Spleen (tissue), 13 donors: Measurements from ENCODE around the gene PAXX. TPM values are rescaled to one million over a fixed set of nuclear protein-coding genes. Genes with fewer than 3 reads are reported as not detected.

Experiments used
- DNase-seq: peaks from one replicate; pipeline ENCODE4 v3.0.0-alpha.2; 2020
- H3K27ac ChIP-seq, 8 donors: fragments of 200-600 bp; sonication (generic) in 7 of 8; 1 replicate in 4 of 8; 2 replicates in 4 of 8; pipeline versions ENCODE4 v1.5.0 to v1.8.0; 2016 to 2021; ENCODE audit warnings: inconsistent platforms in 4 of 8, mild to moderate bottlenecking in 4 of 8, moderate library complexity in 1 of 8
- H3K27me3 ChIP-seq, 7 donors: fragments of 200-600 bp; sonication (generic) in 6 of 7; replicated peaks in 1 of 7; 1 replicate in 4 of 7; 2 replicates in 3 of 7; pipeline versions ENCODE4 v1.5.0 to v1.8.0; 2016 to 2021; ENCODE audit warnings: inconsistent platforms in 3 of 7, mild to moderate bottlenecking in 1 of 7
- H3K36me3 ChIP-seq, 6 donors: fragments of 200-600 bp; sonication (generic) in 5 of 6; 1 replicate in 4 of 6; 2 replicates in 2 of 6; pipeline versions ENCODE4 v1.5.0 to v1.8.0; 2016 to 2021; ENCODE audit warnings: inconsistent platforms in 2 of 6
- H3K4me1 ChIP-seq, 6 donors: fragments of 200-600 bp; sonication (generic) in 5 of 6; 1 replicate in 3 of 6; 2 replicates in 3 of 6; pipeline versions ENCODE4 v1.5.0 to v1.8.0; 2016 to 2021; ENCODE audit warnings: inconsistent platforms in 3 of 6
- H3K4me3 ChIP-seq, 8 donors: fragments of 200-600 bp; sonication (generic) in 7 of 8; 1 replicate in 4 of 8; 2 replicates in 4 of 8; pipeline versions ENCODE4 v1.5.0 to v1.8.0; 2016 to 2021; ENCODE audit warnings: inconsistent platforms in 4 of 8, mild to moderate bottlenecking in 4 of 8, moderate library complexity in 2 of 8
- H3K9me3 ChIP-seq, 8 donors: fragments of 200-600 bp; sonication (generic) in 7 of 8; 1 replicate in 4 of 8; 2 replicates in 4 of 8; pipeline versions ENCODE4 v1.5.0 to v1.8.0; 2016 to 2021; ENCODE audit warnings: inconsistent platforms in 4 of 8
- CTCF ChIP-seq, 11 experiments: fragments of 200-600 bp in 7 of 11; fragments of 450-650 bp in 4 of 11; sonication (generic) in 4 of 11; IDR thresholded peaks in 8 of 11; conservative IDR thresholded peaks in 3 of 11; 1 replicate in 7 of 11; 2 replicates in 4 of 11; pipeline versions ENCODE4 v1.4.0 to v1.8.0; 2016 to 2021; ENCODE audit warnings: antibody characterized with exemption in 11 of 11, inconsistent platforms in 4 of 11, mild to moderate bottlenecking in 1 of 11
- POLR2A ChIP-seq, 3 donors: fragments of 450-650 bp; IDR thresholded peaks; one replicate each; pipeline ENCODE4 v1.5.1; 2017; ENCODE audit warnings: antibody characterized with exemption in 3 of 3, mild to moderate bottlenecking in 1 of 3
- POLR2AphosphoS5 ChIP-seq, 3 donors: sonication (generic); formaldehyde crosslinking; IDR thresholded peaks; one replicate each; pipeline ENCODE4 v1.5.1; 2017; ENCODE audit warnings: antibody characterized with exemption in 3 of 3
- WGBS, 5 donors: extraction: QIAGEN DNeasy Blood & Tissue Kit in 3 of 5; methylation state at CpG; one replicate each; pipeline versions ENCODE4 v1.1.5 to v1.1.7; 2013 to 2018; 5-methylcytosine and 5-hydroxymethylcytosine counted together
- intact Hi-C: fragments of 100-400 bp; cut with DNase I; formaldehyde crosslinking; loops from one replicate; pipeline ENCODE4 v1.15.0; 2023; ENCODE audit warnings: low total_unique reads
- long read RNA-seq, 2 donors: transcript quantifications; one replicate each; lab custom pipeline, GENCODE V29; 2026
- polyA plus RNA-seq, 3 donors: library from polyadenylated mRNA; stranded (reverse); fragments of 200-250 nt; gene quantifications; one replicate each; pipeline ENCODE4 v1.2.1, GENCODE V29; 2013
- total RNA-seq, 7 donors: library from RNA; depleted of rRNA in 3 of 7; stranded (reverse); fragments of >200 nt in 3 of 7; fragmentation: NEBNext Ultra II Directional in 4 of 7; extraction: Animal tissue kit (Norgen Biotek cat#: 25700) in 4 of 7; gene quantifications; one replicate each; pipeline versions ENCODE4 v1.1.0 to v1.2.1, GENCODE V29; 2016 to 2021
- donor health status: healthy with polysubstance abuse.
- donor health status: DM: no; HTN: no; CAD: no; lungs with moderate emphysema.
- donor health status: DM: no; HTN: no; CAD: no.
- donor health status: Bipolar disorder and iron deficiency.
- donor health status: healthy.
- donor health status: DM: no; HTN: no; CAD: no.
- donor health status: DM: yes; HTN: yes; CAD: no.

The PAXX gene
- total RNA-seq (10 to 100 TPM; 51.3 to 72.9 (median 63.9) TPM), polyA plus RNA-seq (100 to 1,000 TPM; 168 to 264 (median 261) TPM)
- long read RNA-seq, donor 1, transcript PAXX-201 (7 exons, 812 nt), result major isoform, 17 of 32 reads
- long read RNA-seq, donor 1, partial matches to known transcripts, result 9 of 32 reads
- long read RNA-seq, donor 1, other reads (novel, unspliced or antisense), result 0 of 32 reads
- long read RNA-seq, donor 2, transcript PAXX-208 (5 exons, 1,077 nt), result minor isoform, 7 of 25 reads
- long read RNA-seq, donor 2, transcript PAXX-201 (7 exons, 812 nt), result major isoform, 15 of 25 reads
- long read RNA-seq, donor 2, partial matches to known transcripts, result 0 of 25 reads
- long read RNA-seq, donor 2, other reads (novel, unspliced or antisense), result 0 of 25 reads

- Histone ChIP-seq H3K27me3 (peaks cover 0 to 30% (median 0%) of the 10 kb centered on the region in 7 donors), H3K4me1 (peaks cover 26 to 61% (median 57%) of the 10 kb centered on the region in 6 donors), H3K27ac (peak within 1 kb of the TSS; percentile 87 to 94 (median 92)), H3K36me3 (peaks cover 0 to 21% (median 4%) of the 10 kb centered on the region in 6 donors), H3K4me3 (peak within 1 kb of the TSS; percentile 50 to 96 (median 78)), H3K9me3 (no peaks in the 10 kb centered on the region)
- TF ChIP-seq CTCF (IDR thresholded peaks at IDR 0.05 in 8 of 11, conservative IDR thresholded peaks at IDR 0.05 in 3 of 11) (no peak), POLR2A (IDR thresholded peaks at IDR 0.05) (peak in 1 of 3 donors; percentile 46), POLR2AphosphoS5 (IDR thresholded peaks at IDR 0.05) (peak; percentile 84 to 86 (median 86))
- 1 to 2% (median 1%) methylated on average over 37 to 92 of the region's 92 CpGs for WGBS, 5 donors
- peak; percentile 99 for DNase-seq
- intact Hi-C loops, result no loop called here
Measured at GRCh38 chr9:136991993-136992818, at the start of gene PAXX. Gene PAXX, plus strand, starts transcription at chr9:136992422. Its CDS starts 22 bp downstream, at chr9:136992444.

GRCh38 chr9:136942881-136943230 lies 49.4 kb upstream of the PAXX start:
- peak overlapping the region in 6 of 8 donors; percentile 77 to 93 (median 88) for H3K4me3 ChIP-seq
- H3K27ac ChIP-seq, result peak overlapping the region in 4 of 8 donors; percentile 94 to 97 (median 96)
- peaks cover 7 to 48% (median 39%) of the 10 kb centered on the region in 6 donors for H3K36me3 ChIP-seq
- TF ChIP-seq POLR2A (IDR thresholded peaks at IDR 0.05), result no peak
- TF ChIP-seq POLR2AphosphoS5 (IDR thresholded peaks at IDR 0.05), result peak in 1 of 3 donors; percentile 1
- TF ChIP-seq CTCF (IDR thresholded peaks at IDR 0.05 in 8 of 11, conservative IDR thresholded peaks at IDR 0.05 in 3 of 11), result no peak
- H3K9me3 ChIP-seq, result no peaks in the 10 kb centered on the region
- H3K27me3 ChIP-seq, result no peaks in the 10 kb centered on the region
- no peak for DNase-seq
- peaks cover 24 to 93% (median 71%) of the 10 kb centered on the region in 6 donors for H3K4me1 ChIP-seq
- WGBS, 5 donors, result 90 to 100% (median 94%) methylated on average over 12 to 16 of the region's 16 CpGs
- intact Hi-C loops, result loop anchor here (10.0 kb wide), 3 partner anchors 58 to 98 kb away; partner anchors contain the start of genes AJM1, FUT7, PHPT1 and TRAF2

GRCh38 chr9:136943291-136944211 lies 48.7 kb upstream of the PAXX start:
- 24 to 45% (median 28%) methylated on average over 5 to 61 of the region's 61 CpGs for WGBS, 5 donors
- intact Hi-C loops, result loop anchor here (10.0 kb wide), 3 partner anchors 59 to 99 kb away; partner anchors contain the start of genes AJM1, FUT7, PHPT1 and TRAF2
- no peaks in the 10 kb centered on the region for H3K27me3 ChIP-seq
- peak overlapping the region; percentile 85 to 97 (median 95) for H3K27ac ChIP-seq
- no peaks in the 10 kb centered on the region for H3K9me3 ChIP-seq
- TF ChIP-seq CTCF (IDR thresholded peaks at IDR 0.05 in 8 of 11, conservative IDR thresholded peaks at IDR 0.05 in 3 of 11), result no peak
- peak in 1 of 3 donors; percentile 44 for TF ChIP-seq POLR2AphosphoS5 (IDR thresholded peaks at IDR 0.05)
- peak overlapping the region; percentile 72 to 93 (median 86) for H3K4me3 ChIP-seq
- H3K36me3 ChIP-seq, result peaks cover 7 to 46% (median 39%) of the 10 kb centered on the region in 6 donors
- DNase-seq, result peak; percentile 92
- H3K4me1 ChIP-seq, result peaks cover 28 to 94% (median 73%) of the 10 kb centered on the region in 6 donors
